ENCODE measurements around the gene CD2BP2. TPM values are rescaled to one million over a fixed set of nuclear protein-coding genes. Genes with fewer than 3 reads are reported as not detected.

CD2BP2 gene
- polyA plus RNA-seq, 1 of the 3 experiments (the other 2 are of a cell fraction): 80.8 TPM

- no peak for DNase-seq
- 97% methylated on average over 18 of the region's 28 CpGs for WGBS (ENCODE audit: low lambda C conversion rate)
- ChIA-PET CTCF (interaction anchor here (0.7 to 1.5 kb wide), 3 partner anchors 50 to 289 kb away, joined by 3 to 5 read pairs (median 5); no protein-coding TSS in a partner anchor), POLR2A (no interaction called here)
- TF ChIP-seq USF2 (IDR thresholded peaks at IDR 0.05; ENCODE audit: borderline replicate concordance, low read depth, low read length) (no peak), FOSL2 (IDR thresholded peaks at IDR 0.05; ENCODE audit: borderline replicate concordance, low read depth) (no peak), CTCF (IDR thresholded peaks at IDR 0.05) (no peak), ZBTB33 (IDR thresholded peaks at IDR 0.05; ENCODE audit: borderline replicate concordance, low read depth) (no peak), MXI1 (IDR thresholded peaks at IDR 0.05; ENCODE audit: low read depth, low read length) (no peak), JUND (IDR thresholded peaks at IDR 0.05) (no peak), EZH2phosphoT487 (IDR thresholded peaks at IDR 0.05; ENCODE audit: borderline replicate concordance, low read depth) (no peak), TEAD4 (IDR thresholded peaks at IDR 0.05; ENCODE audit: borderline replicate concordance, insufficient read depth) (no peak), TCF12 (IDR thresholded peaks at IDR 0.05) (no peak), IRF3 (IDR thresholded peaks at IDR 0.05; ENCODE audit: low read depth, low read length) (no peak), TAF1 (IDR thresholded peaks at IDR 0.05; ENCODE audit: borderline replicate concordance, low read depth, low read length) (no peak), MEF2A (IDR thresholded peaks at IDR 0.05; ENCODE audit: borderline replicate concordance, low read depth) (no peak), GABPA (IDR thresholded peaks at IDR 0.05; ENCODE audit: low read depth) (no peak), SIN3A (IDR thresholded peaks at IDR 0.05; ENCODE audit: borderline replicate concordance, low read depth, low read length) (no peak), PBX3 (IDR thresholded peaks at IDR 0.05) (no peak), RXRA (IDR thresholded peaks at IDR 0.05; ENCODE audit: borderline replicate concordance, low read depth) (no peak), NRF1 (IDR thresholded peaks at IDR 0.05; ENCODE audit: low read depth, low read length) (no peak), ELF1 (IDR thresholded peaks at IDR 0.05) (no peak), NFIC (IDR thresholded peaks at IDR 0.05; ENCODE audit: borderline replicate concordance) (no peak)
- Histone ChIP-seq H3K36me3 (replicated peaks in 1 of 2; ENCODE audit: control insufficient read depth in 1 of 2, insufficient read depth in 2 of 2, low read length in 1 of 2) (peaks cover 12 to 29% of the 10 kb centered on the region in 2 experiments), H3K4me3 (ENCODE audit: low read depth in 2 of 2, low read length in 1 of 2) (no peak overlapping the region), H3K9ac (no peak overlapping the region), H3K79me2 (ENCODE audit: insufficient read depth) (peaks cover 57% of the 10 kb centered on the region), H3K27ac (ENCODE audit: low read depth in 2 of 2, low read length in 1 of 2) (no peak overlapping the region), H3K9me3 (no peaks in the 10 kb centered on the region), H3K4me2 (no peak overlapping the region), H2AFZ (ENCODE audit: low read depth) (no peak overlapping the region), H3F3A (replicated peaks; ENCODE audit: insufficient read depth) (peaks cover 9% of the 10 kb centered on the region), H3K9me2 (no peaks in the 10 kb centered on the region), H3K27me3 (ENCODE audit: insufficient read depth) (no peaks in the 10 kb centered on the region), H3K4me1 (ENCODE audit: control insufficient read depth in 1 of 2, insufficient read depth in 2 of 2, low read depth in 1 of 2, low read length in 1 of 2) (peaks cover 11 to 22% of the 10 kb centered on the region in 2 experiments; a peak in 3 of 4 replicates), H4K20me1 (ENCODE audit: insufficient read depth) (peaks cover 7% of the 10 kb centered on the region)
Observed at GRCh38 chr16:30358990-30359870, 4.1 kb upstream of the CD2BP2 start.

Measured in SK-N-SH (cell line).